ENCODE results near the gene MGAT4B. TPM values are rescaled to one million over a fixed set of nuclear protein-coding genes. Genes with fewer than 3 reads are reported as not detected.

MGAT4B gene
- total RNA-seq, 2 donors from 2014 or later = 332 to 540 TPM

- TF ChIP-seq, protein P1, sequence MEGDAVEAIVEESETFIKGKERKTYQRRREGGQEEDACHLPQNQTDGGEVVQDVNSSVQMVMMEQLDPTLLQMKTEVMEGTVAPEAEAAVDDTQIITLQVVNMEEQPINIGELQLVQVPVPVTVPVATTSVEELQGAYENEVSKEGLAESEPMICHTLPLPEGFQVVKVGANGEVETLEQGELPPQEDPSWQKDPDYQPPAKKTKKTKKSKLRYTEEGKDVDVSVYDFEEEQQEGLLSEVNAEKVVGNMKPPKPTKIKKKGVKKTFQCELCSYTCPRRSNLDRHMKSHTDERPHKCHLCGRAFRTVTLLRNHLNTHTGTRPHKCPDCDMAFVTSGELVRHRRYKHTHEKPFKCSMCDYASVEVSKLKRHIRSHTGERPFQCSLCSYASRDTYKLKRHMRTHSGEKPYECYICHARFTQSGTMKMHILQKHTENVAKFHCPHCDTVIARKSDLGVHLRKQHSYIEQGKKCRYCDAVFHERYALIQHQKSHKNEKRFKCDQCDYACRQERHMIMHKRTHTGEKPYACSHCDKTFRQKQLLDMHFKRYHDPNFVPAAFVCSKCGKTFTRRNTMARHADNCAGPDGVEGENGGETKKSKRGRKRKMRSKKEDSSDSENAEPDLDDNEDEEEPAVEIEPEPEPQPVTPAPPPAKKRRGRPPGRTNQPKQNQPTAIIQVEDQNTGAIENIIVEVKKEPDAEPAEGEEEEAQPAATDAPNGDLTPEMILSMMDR (IDR thresholded peaks at IDR 0.05) = no peak
- Histone ChIP-seq H3K4me1 (peaks cover 11% of the 10 kb centered on the region), H3K9me3 (no peaks in the 10 kb centered on the region), H3K36me3 (peaks cover 6% of the 10 kb centered on the region), H3K27me3 (no peaks in the 10 kb centered on the region), H3K4me3 (no peak overlapping the region), H3K9ac (ENCODE audit: low read depth in 2 of 2, low read length in 2 of 2) (no peak overlapping the region), H3K27ac (no peak overlapping the region)
- DNase-seq = no peak
- intact Hi-C loops (cut with DNase I) = no loop called here
Observed at GRCh38 chr5:179765400-179765799, 41.3 kb downstream of the MGAT4B start.

DNA sequence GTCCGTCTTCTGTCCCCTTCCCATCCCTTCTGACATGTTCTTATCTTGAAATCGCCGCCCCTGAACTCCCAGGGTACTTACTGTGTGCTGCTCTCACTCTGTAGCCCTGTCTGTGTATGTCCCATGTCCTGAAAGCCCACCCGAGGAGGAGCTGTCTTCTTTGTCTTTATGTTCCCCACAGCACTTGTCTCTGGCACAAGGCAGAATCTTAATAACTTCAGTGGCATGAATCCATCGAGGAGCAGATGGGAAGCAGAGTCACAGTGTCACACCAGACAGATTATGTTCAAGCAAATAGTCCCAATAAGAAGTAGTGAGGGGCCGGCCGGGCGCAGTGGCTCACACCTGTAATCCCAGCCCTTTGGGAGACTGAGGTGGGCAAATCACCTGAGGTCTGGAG lies 42.6 kb downstream of the MGAT4B start:
- intact Hi-C loops (cut with DNase I) = loop anchor here (5.0 kb wide), 1 partner anchor 33 kb away; no protein-coding TSS in a partner anchor
- Histone ChIP-seq H3K9ac (ENCODE audit: low read depth in 2 of 2, low read length in 2 of 2) (peak overlapping the region in 1 of 2 donors; percentile 36), H3K27ac (no peak overlapping the region), H3K4me3 (no peak overlapping the region), H3K36me3 (peaks cover 6% of the 10 kb centered on the region), H3K9me3 (no peaks in the 10 kb centered on the region), H3K4me1 (peaks cover 15% of the 10 kb centered on the region), H3K27me3 (no peaks in the 10 kb centered on the region)
- no peak for DNase-seq
- TF ChIP-seq, protein P1 (IDR thresholded peaks at IDR 0.05) = no peak

GRCh38 chr5:179763215-179763945 lies 43.3 kb downstream of the MGAT4B start:
- Histone ChIP-seq H3K4me1 (peaks cover 15% of the 10 kb centered on the region), H3K4me3 (no peak overlapping the region), H3K9me3 (no peaks in the 10 kb centered on the region), H3K27ac (no peak overlapping the region), H3K9ac (ENCODE audit: low read depth in 2 of 2, low read length in 2 of 2) (peak overlapping the region in 1 of 2 donors; percentile 36), H3K36me3 (peaks cover 6% of the 10 kb centered on the region), H3K27me3 (no peaks in the 10 kb centered on the region)
- intact Hi-C loops (cut with DNase I) = loop anchor here (5.0 kb wide), 1 partner anchor 34 kb away; no protein-coding TSS in a partner anchor
- TF ChIP-seq, protein P1 (IDR thresholded peaks at IDR 0.05) = peak; percentile 84
- DNase-seq = peak; percentile 79

DNA sequence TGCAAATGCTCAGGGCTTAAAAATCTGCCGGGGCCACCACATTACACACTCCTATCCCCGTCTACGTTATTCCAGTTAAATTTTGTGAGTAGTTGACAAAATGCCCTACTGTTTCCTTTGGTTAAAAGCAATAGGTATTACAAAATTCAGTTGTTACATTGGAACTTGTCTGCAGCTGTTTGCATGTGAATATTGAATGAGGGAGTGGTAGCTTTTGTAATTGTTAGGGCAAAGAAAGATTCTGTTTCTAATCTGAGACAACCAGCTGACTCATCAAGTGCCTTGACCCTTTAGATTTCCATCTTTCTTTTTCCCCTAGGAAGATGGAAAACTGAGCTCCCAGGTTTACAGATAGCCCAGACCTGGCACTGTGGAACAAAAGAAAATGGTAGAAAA lies 43.9 kb downstream of the MGAT4B start:
- Histone ChIP-seq H3K27ac (peak overlapping the region; percentile 53), H3K4me3 (no peak overlapping the region), H3K36me3 (peaks cover 6% of the 10 kb centered on the region), H3K9me3 (no peaks in the 10 kb centered on the region), H3K9ac (ENCODE audit: low read depth in 2 of 2, low read length in 2 of 2) (peak overlapping the region in 1 of 2 donors; percentile 52), H3K27me3 (no peaks in the 10 kb centered on the region), H3K4me1 (peaks cover 15% of the 10 kb centered on the region)
- intact Hi-C loops (cut with DNase I) = loop anchor here (5.0 kb wide), 1 partner anchor 35 kb away; no protein-coding TSS in a partner anchor
- no peak for DNase-seq
- TF ChIP-seq, protein P1 (IDR thresholded peaks at IDR 0.05) = no peak

DNA sequence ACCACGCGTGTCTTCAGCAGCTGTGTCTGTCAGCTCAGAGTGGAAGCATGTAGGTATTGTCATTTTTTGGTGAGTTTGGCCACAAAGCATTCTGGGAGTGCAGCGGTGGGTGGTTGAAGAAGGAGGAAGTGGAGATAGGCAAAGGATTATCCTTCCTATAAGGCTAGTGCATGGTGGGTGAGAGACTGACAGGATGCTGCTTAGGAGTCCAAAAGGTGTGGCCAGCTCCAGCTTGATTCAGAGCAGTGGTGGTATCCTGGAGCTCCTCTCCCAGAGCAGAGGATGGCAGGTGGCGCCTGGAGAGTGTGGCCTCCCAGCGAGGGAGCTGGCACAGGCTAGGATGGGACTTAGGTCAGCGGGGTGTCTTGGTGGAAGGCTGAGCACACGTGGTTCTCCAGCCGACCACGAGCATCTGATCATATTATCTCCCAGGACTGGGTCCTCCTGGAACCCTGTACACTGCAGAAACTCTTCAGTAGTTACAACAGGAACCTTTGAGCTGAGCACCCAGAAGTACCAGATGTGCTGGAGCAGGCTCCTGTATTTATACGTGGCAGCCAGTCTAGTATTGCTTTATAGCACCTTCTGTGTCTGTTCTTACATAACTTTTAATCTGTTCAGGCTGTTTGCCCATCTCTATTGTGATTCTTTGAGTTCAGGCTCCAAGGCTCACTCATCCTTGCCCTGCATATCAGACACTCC lies 44.4 kb downstream of the MGAT4B start:
- intact Hi-C loops (cut with DNase I) = loop anchor here (5.0 kb wide), 1 partner anchor 35 kb away; no protein-coding TSS in a partner anchor
- Histone ChIP-seq H3K4me1 (peaks cover 15% of the 10 kb centered on the region), H3K36me3 (peaks cover 6% of the 10 kb centered on the region), H3K4me3 (no peak overlapping the region), H3K27ac (peak overlapping the region; percentile 53), H3K9me3 (no peaks in the 10 kb centered on the region), H3K9ac (ENCODE audit: low read depth in 2 of 2, low read length in 2 of 2) (peak overlapping the region in 1 of 2 donors; percentile 52), H3K27me3 (no peaks in the 10 kb centered on the region)
- DNase-seq = peak; percentile 32
- TF ChIP-seq, protein P1 (IDR thresholded peaks at IDR 0.05) = no peak

Measured in colonic mucosa (tissue), 4 donors.